GM21447 (cell line): ENCODE measurements around the gene PPP1R11.
"Not testable (repeated sequence)": the region's sequence is repeated elsewhere in the genome, so short reads cannot be mapped to it uniquely, and the experiment has no call there.

Experiments
- ATAC-seq: cut with Tn5 transposase; IDR thresholded peaks from one replicate; pipeline ENCODE4 v1.9.1; 2021; ENCODE audit not compliant: unreplicated experiment

Gene PPP1R11

DNA sequence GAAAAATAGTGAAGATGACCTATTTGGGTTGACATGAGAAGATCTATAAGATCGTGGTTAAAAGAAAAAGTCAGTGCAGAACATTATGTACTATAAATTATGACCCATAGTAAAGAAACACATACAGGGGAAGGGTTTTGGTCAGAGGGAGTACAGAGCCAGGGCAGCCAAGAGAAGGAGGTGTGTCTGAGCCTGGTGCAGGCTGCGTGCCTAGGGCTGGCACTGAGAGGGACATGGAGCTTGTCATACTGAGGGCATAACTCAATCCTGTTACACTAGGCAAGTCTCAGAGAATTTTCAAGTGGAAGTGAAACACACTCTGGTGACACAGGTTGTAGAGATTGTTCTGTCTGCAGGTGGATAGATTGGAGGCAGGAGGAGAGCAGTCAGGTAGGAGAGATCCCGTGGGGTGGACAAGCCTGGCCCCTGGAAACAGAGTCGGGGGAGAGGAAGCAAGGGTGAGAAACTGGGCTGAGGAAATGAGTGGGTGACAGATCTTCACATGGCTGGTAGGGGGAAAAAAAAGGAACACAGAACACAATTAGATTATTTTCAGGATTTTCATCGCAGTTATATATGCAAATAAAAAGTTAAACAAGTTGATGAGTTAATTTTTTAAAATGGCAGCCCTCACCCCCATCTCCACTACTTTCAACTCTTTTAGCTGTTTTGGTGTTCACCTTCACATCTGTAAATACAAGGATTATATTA, 27.1 kb downstream of the PPP1R11 start:
- no peak for ATAC-seq

DNA sequence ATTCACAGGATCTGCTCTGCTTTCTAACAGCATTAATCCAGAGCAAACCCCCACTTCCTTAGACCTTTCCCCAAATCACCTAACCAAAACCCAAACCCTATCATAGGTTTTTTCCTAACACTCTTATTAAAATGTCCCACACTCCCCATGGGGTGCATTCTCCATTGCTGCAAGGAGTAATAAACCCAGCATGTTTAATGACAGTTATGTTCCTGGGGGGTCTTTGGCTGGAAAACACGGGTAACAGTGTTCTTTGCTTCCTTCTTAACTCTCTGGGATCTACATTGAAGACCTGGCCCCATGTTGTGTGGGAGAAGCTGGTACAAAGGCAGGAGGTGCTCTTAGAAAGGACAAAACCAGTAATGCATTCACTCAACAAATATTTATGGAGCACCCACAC, 29.8 kb downstream of the PPP1R11 start:
- ATAC-seq: no peak

DNA sequence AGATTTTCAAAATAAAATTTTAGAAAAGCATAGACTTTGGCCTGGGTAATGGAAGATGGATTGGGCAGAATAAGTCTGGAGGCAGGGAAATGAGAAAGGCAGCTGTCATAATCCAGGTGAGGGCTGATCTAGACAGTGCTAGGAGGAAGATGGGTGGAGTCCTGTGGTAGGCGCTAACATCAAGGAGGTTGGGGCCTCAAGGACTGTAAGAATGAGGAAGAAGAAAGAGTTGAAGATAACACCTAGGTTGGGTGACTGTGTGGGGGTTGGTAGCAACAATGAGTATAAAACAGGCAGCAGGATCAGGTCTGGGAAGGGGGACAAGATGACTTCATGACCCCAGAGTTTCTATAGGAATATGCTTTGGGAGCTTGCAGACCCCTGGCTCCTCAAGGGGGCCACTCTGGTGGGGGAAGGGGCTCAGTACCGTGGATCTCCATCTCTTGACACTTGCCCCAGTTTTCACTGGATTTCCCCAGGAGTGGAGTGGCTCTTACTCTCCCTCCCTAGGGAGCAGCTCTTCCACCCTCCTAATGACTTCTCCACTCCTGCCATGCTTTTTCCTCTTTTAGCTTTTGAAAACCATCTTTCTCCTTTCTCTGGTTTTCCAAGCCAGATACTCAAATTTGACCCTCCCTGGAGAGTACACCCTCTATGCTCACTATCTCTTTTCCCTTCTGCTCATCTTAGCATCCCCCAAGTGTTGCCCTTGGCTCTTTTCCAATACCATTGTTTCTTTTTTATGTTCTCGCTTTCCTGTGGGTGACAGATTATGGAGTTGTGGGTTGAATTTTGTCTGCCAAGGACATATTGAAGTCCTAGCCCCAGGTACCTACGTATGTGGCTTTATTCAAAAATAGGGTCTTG, 31.1 kb downstream of the PPP1R11 start:
- no peak for ATAC-seq

GRCh38 chr6:30100154-30100553, 33.2 kb downstream of the PPP1R11 start:
- ATAC-seq: no peak

DNA sequence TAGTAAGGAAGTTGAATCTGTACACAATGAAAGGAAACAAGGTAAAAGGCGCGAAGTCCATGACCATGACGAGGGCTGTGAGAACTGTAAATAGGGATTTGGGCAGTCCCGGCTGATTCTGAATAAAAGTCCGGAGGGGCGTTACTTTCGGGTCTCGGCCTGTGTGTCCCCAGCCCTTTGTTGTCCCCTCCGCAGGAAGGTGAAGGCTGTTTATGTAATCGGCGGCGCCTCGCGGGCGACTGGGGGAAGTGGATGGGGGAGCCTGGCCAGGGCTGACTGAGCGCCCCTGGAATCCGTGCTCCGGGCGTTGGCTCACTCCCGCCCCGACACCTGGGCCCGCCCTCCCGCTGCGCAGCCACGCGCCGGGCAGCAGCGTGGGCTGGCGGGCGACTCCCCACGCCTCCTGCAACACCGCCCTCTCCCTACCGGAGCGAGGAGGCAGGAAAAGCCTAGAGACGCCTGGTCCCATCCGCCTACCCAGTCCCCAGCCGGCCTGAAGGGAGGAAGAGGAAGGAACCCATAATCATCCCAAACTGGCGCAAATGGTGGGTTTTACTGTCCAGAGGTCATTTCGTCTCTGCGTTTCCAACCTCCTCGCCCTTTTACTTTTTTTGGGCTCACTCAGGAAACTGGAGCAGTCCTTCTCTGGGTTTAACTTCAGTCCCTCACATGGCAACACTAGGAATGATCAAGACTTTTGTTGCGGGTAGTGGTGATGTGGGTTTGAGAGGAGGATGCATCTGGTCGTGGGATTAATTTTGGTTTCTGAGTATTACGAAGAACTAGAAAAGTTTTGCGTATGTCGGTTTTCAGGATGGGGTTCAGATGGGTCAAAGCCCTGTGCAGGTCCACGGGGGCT, 33.8 kb downstream of the PPP1R11 start:
- ATAC-seq: no peak

GRCh38 chr6:30101444-30102413, 34.7 kb downstream of the PPP1R11 start:
- ATAC-seq: peak; percentile 56

DNA sequence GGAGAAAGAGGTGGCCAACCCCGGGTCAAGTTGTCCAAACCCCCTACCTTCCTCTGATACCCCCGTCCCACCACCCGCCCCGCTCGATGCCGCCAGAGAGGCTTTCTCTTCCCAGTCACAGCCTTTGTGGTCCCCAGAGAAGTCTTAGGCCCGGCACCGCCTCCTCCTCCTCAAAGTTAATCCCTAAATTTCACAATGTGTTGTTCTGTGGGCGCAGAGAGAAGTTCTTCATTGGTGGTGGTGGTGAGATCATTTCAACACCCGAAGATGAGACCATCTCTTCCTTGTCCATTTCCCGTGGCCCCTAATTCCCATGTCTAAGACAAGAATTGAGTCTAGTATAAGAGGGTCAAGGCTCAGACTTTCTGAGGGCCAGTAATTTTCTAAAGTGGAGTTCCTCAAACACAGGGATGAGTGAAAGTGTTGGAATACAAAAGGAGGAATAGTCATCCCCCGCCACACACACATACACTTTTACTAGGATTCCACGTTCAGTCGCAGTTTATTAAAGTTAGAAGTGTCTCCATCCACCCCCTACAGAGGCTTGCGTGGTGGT, 35.5 kb downstream of the PPP1R11 start:
- no peak for ATAC-seq

DNA sequence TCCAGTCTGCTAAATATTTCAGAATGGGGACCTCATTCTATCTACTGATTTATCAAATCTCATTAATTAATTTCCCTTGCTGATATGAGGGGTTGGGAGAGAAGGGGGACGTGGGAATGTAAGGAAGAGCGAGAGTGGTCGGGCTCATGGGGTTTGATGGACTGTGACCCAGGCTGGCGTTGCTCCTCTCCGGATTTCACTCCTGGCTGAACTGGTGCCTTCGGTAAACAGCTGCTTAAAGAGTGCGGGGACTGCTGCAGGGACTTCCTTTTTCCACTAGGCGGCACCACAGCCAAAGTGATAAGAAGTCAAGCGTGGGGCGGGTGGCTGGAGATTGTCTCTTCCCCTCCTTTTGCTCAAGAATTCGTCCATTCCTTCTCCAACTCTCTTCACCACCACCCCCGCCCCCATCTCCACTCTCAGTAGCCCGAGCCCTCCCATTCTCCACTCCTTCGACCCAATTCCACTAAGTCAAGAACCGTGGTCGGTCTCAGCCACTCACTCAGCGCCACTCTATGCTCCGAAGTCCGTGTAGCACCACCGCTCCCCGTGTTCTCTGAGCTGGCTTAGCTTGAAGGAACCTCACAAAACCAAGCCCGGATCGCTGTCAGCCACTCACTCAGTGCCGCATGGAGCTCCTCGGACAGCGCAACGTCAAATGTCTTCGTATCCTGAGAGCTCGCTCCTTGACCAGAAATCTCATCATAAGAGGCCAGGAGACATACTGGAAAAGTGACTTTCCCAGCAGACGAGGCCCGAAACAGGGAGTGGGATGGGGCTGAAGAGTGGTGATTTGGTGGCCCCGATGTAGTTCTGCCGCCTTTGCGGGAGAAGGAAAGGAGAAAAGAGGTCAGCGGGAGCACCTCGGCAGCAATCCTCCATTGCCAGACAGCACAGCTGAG, 36.2 kb downstream of the PPP1R11 start:
- ATAC-seq: peak; percentile 64

DNA sequence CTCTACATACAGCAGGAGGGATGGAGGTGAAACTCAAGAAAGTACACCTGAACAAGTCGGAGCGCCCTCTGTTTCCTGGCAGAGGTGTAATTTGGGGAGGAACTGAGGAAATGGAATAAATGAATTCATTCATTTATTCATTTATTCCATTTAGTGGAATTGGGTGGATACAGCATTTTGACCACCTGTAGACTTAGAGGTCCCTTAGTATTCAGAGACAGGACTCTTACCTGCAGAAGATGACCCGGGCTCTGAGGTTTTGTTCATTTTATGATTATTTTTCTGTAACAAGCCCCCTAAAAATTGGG, 36.8 kb downstream of the PPP1R11 start:
- ATAC-seq: no peak

DNA sequence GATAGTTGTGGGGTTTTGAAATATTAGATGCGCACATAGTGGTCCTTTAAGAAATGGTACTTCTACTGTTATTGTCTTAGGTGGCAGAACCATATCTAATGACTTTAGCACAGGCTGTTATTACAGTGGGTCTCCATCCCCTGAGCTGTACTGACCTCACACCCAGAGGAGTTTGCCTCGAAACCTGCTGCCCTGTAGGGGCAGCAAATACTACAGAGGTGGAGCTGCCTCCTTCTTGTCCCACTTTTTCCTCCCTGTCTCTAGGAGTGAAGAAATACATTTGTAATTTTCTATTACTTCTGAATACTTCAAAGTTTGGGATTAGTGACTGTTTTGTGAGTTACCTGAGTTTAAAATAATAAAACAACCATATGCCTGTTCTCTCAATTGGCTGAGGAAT, 37.7 kb downstream of the PPP1R11 start:
- ATAC-seq: no peak

DNA sequence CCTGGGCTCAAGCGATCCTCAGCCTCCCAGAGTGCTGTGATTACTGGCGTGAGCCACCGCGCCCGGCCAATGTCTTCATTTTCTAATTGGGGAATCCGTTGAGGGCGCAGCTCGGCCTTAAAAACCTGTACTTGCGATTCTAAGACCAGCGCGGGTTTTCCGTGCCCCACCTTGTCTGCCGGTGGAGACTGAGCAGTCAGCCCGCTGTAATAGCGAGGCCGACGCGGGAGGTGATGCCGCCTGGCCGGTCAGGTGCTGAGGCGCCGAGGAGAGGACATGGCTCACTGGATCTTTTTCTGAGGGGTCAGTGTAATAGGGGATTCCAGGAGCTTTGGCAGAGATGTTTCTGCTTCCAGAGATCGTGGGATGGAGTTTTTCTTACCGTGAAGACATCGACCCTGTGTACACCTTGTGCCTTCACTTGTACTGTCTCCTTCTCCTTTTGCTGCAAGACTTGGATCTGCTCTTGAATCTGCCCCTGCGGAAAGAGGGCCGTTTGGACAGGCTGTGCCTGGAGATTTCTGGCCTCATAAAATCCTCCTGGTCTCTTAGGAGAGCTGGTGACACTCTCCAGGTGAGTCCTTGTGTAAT, 44.4 kb downstream of the PPP1R11 start:
- ATAC-seq: no peak

DNA sequence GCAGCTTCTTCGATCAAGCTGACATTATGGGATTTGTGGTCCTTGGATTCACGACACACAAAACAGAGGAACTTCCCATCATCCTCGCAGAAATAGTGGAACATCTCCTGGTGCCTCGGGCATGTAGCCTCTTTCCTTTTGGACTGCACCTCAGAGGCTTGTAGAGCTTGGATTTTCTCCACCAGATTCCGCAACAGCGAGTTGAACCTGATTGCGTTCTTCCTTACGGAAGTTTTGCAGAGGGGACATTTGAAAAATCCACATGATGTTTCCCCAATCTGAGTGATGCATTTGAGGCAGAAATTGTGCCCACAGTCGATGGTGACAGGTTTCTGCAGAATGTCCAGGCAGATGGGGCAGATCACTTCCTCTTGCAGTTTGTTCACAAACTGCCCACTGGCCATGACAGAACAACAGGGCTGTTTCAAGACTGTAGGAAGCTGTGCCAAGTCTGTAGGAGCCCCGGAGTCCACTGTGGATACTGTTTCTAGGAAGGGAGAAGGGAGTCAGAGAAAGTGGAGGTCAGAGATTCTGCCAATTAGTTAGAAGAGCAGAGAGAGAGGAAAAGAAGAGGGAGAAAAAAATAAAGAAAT, 45.5 kb downstream of the PPP1R11 start:
- no peak for ATAC-seq

- ATAC-seq: no peak
These were observed 46.2 kb downstream of the PPP1R11 start, which contains the start of gene TRIM31 for GRCh38 chr6:30113003-30113759. TSS of gene TRIM31 (minus strand) at chr6:30113090. CDS start at chr6:30112805, 285 bp downstream.

DNA sequence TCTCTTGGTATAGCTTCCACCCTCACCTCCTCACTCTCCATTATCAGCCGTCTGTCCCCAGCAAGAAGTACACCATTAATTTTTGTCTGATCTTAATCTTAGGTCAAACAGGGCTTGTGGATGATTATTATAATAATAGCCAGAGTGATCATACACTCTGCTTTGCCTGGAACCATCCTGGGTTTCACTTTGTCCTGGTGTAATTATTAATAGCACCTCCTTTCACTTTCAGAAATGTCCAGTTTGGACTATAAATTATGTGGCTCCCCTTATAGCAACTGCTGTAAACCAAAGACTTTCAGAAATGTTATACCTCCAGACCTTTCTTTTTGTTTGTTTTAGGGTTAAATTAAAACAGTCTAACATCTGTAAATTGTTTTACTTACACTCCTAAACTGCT, 46.8 kb downstream of the PPP1R11 start:
- ATAC-seq: no peak

GRCh38 chr6:30116724-30117123, 49.7 kb downstream of the PPP1R11 start:
- no peak for ATAC-seq

DNA sequence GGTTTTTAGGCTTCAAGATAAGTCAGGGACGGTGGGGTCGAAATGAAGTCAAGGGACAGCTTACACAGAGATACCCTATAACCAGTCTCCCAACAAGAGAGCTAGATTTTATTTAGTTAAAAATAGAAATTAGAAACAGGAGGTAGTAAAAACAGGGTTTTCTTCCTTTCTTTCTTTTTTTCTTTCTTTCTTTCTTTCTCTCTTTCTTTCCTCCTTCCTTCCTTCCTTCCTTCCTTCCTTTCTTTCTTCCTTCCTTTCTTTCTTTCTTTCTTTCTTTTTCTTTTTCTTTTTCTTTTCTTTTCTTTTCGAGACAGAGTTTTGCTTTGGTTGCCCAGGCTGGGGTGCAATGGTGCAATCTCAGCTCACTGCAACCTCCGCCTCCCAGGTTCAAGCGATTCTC, 51.7 kb downstream of the PPP1R11 start:
- ATAC-seq: not testable (repeated sequence)
